IMR-90 (cell line): Measurements from ENCODE around the gene DRC7. TPM values are rescaled to one million over a fixed set of nuclear protein-coding genes. Genes with fewer than 3 reads are reported as not detected.
A peak's percentile ranks its signal among the peaks of the same experiment; 100 is the strongest.

Experiments used
- ATAC-seq: fragments of 200-7000 bp; cut with Tn5 transposase; 2 replicates; pipeline ENCODE4 v1.9.1; 2020; ENCODE audit warnings: low read depth, mild to moderate bottlenecking, moderate library complexity
- BruUV-seq: library from RNA; stranded (reverse); fragments of 400-500 nt; replicated peaks from 2 replicates; lab custom pipeline; 2021; lab: Mats Ljungman, UMichigan
- CTCF ChIA-PET: fragments of 300-600 bp; formaldehyde crosslinking; extraction: SDS; loops from one replicate; lab custom pipeline; 2021; ENCODE audit warnings: antibody characterized with exemption; lab: Yijun Ruan, JAX
- POLR2A ChIA-PET: fragments of 300-600 bp; sonication (Branson Sonifier 250); formaldehyde crosslinking; loops from one replicate; lab custom pipeline; 2022; ENCODE audit warnings: antibody characterized with exemption; ENCODE audit not compliant: unreplicated experiment; lab: Charles Lee
- DNase-seq: peaks from one replicate; pipeline ENCODE4 v3.0.0; 2013
- H2AFZ ChIP-seq: replicated peaks from 2 replicates; pipeline ENCODE3; 2013; ENCODE audit warnings: low read length, mild to moderate bottlenecking; ENCODE audit not compliant: poor library complexity
- H2AK5ac ChIP-seq: 2 replicates; pipeline ENCODE4 v1.6.1; 2013; ENCODE audit warnings: low read depth, low read length, inconsistent platforms
- H2AK9ac ChIP-seq: replicated peaks from 2 replicates; pipeline ENCODE3; 2013; ENCODE audit warnings: mild to moderate bottlenecking, low read depth, low read length, moderate library complexity; ENCODE audit not compliant: poor library complexity
- H2BK120ac ChIP-seq: 2 replicates; pipeline ENCODE4 v1.6.1; 2013; ENCODE audit warnings: low read depth, low read length, inconsistent platforms
- H2BK15ac ChIP-seq: 3 replicates; pipeline ENCODE4 v1.6.1; 2013; ENCODE audit warnings: low read depth, low read length, inconsistent platforms
- H2BK20ac ChIP-seq: 2 replicates; pipeline ENCODE4 v1.6.1; 2013; ENCODE audit warnings: low read depth, mild to moderate bottlenecking, inconsistent platforms, low read length, moderate library complexity
- H2BK5ac ChIP-seq: 2 replicates; pipeline ENCODE4 v1.6.1; 2013; ENCODE audit warnings: mild to moderate bottlenecking, low read depth, low read length, inconsistent platforms; ENCODE audit not compliant: poor library complexity, severe bottlenecking
- H3K14ac ChIP-seq: replicated peaks from 2 replicates; pipeline ENCODE4 v1.6.1; 2013; ENCODE audit warnings: low read depth, low read length, inconsistent platforms
- H3K18ac ChIP-seq: 2 replicates; pipeline ENCODE4 v1.6.1; 2013; ENCODE audit warnings: low read depth, low read length, control low read depth
- H3K23ac ChIP-seq: 2 replicates; pipeline ENCODE4 v1.6.1; 2013; ENCODE audit warnings: low read depth, low read length, inconsistent platforms
- H3K27ac ChIP-seq: 2 replicates; pipeline ENCODE4 v1.5.1; 2013; ENCODE audit warnings: mild to moderate bottlenecking, control low read depth, low read length; ENCODE audit not compliant: insufficient read depth
- H3K27me3 ChIP-seq: 2 replicates; pipeline ENCODE4 v1.6.1; 2013; ENCODE audit warnings: low read length; ENCODE audit not compliant: control insufficient read depth, insufficient read depth
- H3K36me3 ChIP-seq: 2 replicates; pipeline ENCODE4 v1.6.1; 2013; ENCODE audit warnings: low read length, mixed read lengths; ENCODE audit not compliant: control insufficient read depth, insufficient read depth
- H3K4ac ChIP-seq: 2 replicates; pipeline ENCODE4 v1.6.1; 2013; ENCODE audit warnings: low read depth, low read length, inconsistent platforms
- H3K4me1 ChIP-seq: 2 replicates; pipeline ENCODE4 v1.6.1; 2013; ENCODE audit warnings: low read length, mixed read lengths; ENCODE audit not compliant: control insufficient read depth, insufficient read depth
- H3K4me2 ChIP-seq: 2 replicates; pipeline ENCODE4 v1.6.1; 2013; ENCODE audit warnings: low read depth, mild to moderate bottlenecking, control low read depth, low read length, moderate library complexity
- H3K4me3 ChIP-seq: 2 replicates; pipeline ENCODE4 v1.5.1; 2013; ENCODE audit warnings: low read depth, mild to moderate bottlenecking, control low read depth, low read length, moderate library complexity; ENCODE audit not compliant: insufficient read depth
- H3K56ac ChIP-seq: 2 replicates; pipeline ENCODE4 v1.6.1; 2013; ENCODE audit warnings: low read length, inconsistent platforms; ENCODE audit not compliant: insufficient read depth; ENCODE audit errors: extremely low read depth
- H3K79me1 ChIP-seq, 2 experiments: 2 replicates each; pipeline ENCODE4 v1.6.1; 2013; ENCODE audit warnings: low read length in 2 of 2, inconsistent platforms in 1 of 2, low read depth in 1 of 2
- H3K9ac ChIP-seq: 2 replicates; pipeline ENCODE4 v1.6.1; 2013; ENCODE audit warnings: low read depth, low read length, control low read depth
- H3K9me1 ChIP-seq: 2 replicates; pipeline ENCODE4 v1.6.1; 2013; ENCODE audit warnings: low read length, inconsistent platforms; ENCODE audit not compliant: insufficient read depth
- H3K9me3 ChIP-seq: 2 replicates; pipeline ENCODE4 v1.6.1; 2013; ENCODE audit warnings: low read length; ENCODE audit not compliant: control insufficient read depth, insufficient read depth
- H4K20me1 ChIP-seq: 2 replicates; pipeline ENCODE4 v1.6.1; 2013; ENCODE audit warnings: low read length, inconsistent platforms; ENCODE audit not compliant: insufficient read depth
- H4K5ac ChIP-seq: 2 replicates; pipeline ENCODE4 v1.6.1; 2013; ENCODE audit warnings: mild to moderate bottlenecking, low read depth, low read length, control low read depth
- H4K8ac ChIP-seq, 2 experiments: 2 replicates each; pipeline ENCODE4 v1.6.1; 2013; ENCODE audit warnings: low read depth in 2 of 2, low read length in 2 of 2, control low read depth in 1 of 2, inconsistent platforms in 1 of 2
- H4K91ac ChIP-seq: 2 replicates; pipeline ENCODE4 v1.6.1; 2013; ENCODE audit warnings: low read depth, low read length, inconsistent platforms; ENCODE audit not compliant: insufficient read depth
- BHLHE40 ChIP-seq: fragments of 150-350 bp; IDR thresholded peaks from 2 replicates; pipeline ENCODE4 v1.6.1; 2016; ENCODE audit warnings: mild to moderate bottlenecking, low read depth, low read length
- CEBPB ChIP-seq: IDR thresholded peaks from 2 replicates; pipeline ENCODE4 v1.6.1; 2012; ENCODE audit warnings: low read depth, low read length, improper control_type of control experiment
- CHD1 ChIP-seq: IDR thresholded peaks from 2 replicates; pipeline ENCODE4 v1.6.1; 2012; ENCODE audit warnings: low read depth, low read length, improper control_type of control experiment
- FOS ChIP-seq: fragments of 150-350 bp; IDR thresholded peaks from 2 replicates; pipeline ENCODE4 v1.6.1; 2016; ENCODE audit warnings: low read depth, low read length
- MAFK ChIP-seq: IDR thresholded peaks from 2 replicates; pipeline ENCODE4 v1.6.1; 2012; ENCODE audit warnings: low read depth, low read length, improper control_type of control experiment
- MAZ ChIP-seq: IDR thresholded peaks from 2 replicates; pipeline ENCODE4 v1.6.1; 2012; ENCODE audit warnings: low read depth, mild to moderate bottlenecking, low read length, improper control_type of control experiment, moderate library complexity, borderline replicate concordance
- MXI1 ChIP-seq: IDR thresholded peaks from 2 replicates; pipeline ENCODE4 v1.6.1; 2012; ENCODE audit warnings: low read depth, mild to moderate bottlenecking, low read length, moderate library complexity, borderline replicate concordance
- NFE2L2 ChIP-seq: fragments of 150-350 bp; IDR thresholded peaks from 2 replicates; pipeline ENCODE4 v1.6.1; 2016; ENCODE audit warnings: low read depth, mild to moderate bottlenecking, low read length
- POLR2A ChIP-seq: IDR thresholded peaks from 2 replicates; pipeline ENCODE4 v1.6.1; 2012; ENCODE audit warnings: mild to moderate bottlenecking, low read depth, low read length
- RAD21 ChIP-seq: IDR thresholded peaks from 2 replicates; pipeline ENCODE4 v1.6.1; 2012; ENCODE audit warnings: low read length, improper control_type of control experiment
- RCOR1 ChIP-seq: IDR thresholded peaks from 2 replicates; pipeline ENCODE4 v1.6.1; 2012; ENCODE audit warnings: mild to moderate bottlenecking, low read length, improper control_type of control experiment; ENCODE audit not compliant: insufficient replicate concordance
- RFX5 ChIP-seq: IDR thresholded peaks from 2 replicates; pipeline ENCODE4 v1.8.0; 2012; ENCODE audit warnings: low read depth, mild to moderate bottlenecking, low read length, moderate library complexity
- SMC3 ChIP-seq: fragments of 150-350 bp; IDR thresholded peaks from 2 replicates; pipeline ENCODE4 v1.6.1; 2016; ENCODE audit warnings: low read depth, mild to moderate bottlenecking, antibody characterized with exemption, low read length, moderate library complexity
- WGBS, 2 experiments: methylation state at CpG; one replicate each; pipeline versions ENCODE4 v1.1.5 to v1.1.7; 2013; ENCODE audit warnings: missing lambda C conversion rate in 2 of 2; ENCODE audit not compliant: insufficient read length in 1 of 2; ENCODE audit errors: extremely low coverage in 2 of 2; 5-methylcytosine and 5-hydroxymethylcytosine counted together
- dilution Hi-C: fragments of 300-500 bp; cut with HindIII; formaldehyde crosslinking; loops from one replicate; pipeline ENCODE4 v1.14.3; 2018; ENCODE audit warnings: low sequenced_read_pairs; ENCODE audit not compliant: unreplicated experiment
- in situ Hi-C: fragments of 300-500 bp; cut with MboI; formaldehyde crosslinking; loops from 3 replicates; pipeline ENCODE4 v1.14.3; 2019; ENCODE audit warnings: low sequenced_read_pairs, inconsistent platforms, mixed read lengths
- intact Hi-C: fragments of 100-400 bp; cut with micrococcal nuclease; formaldehyde crosslinking; loops from 2 replicates; pipeline ENCODE4 v1.10.0; 2022
- polyA plus RNA-seq, 3 experiments: library from polyadenylated mRNA; depleted of rRNA; stranded (reverse); fragments of >200 nt; gene quantifications; 2 replicates each; pipeline ENCODE4 v1.2.3, GENCODE V29; 2012; ENCODE audit warnings: low replicate concordance in 1 of 3
- total RNA-seq: library from RNA; depleted of rRNA; stranded (reverse); fragments of >200 nt; gene quantifications from 2 replicates; pipeline ENCODE4 v1.2.3, GENCODE V29; 2012
- TF ChIP-seq, protein P1 (sequence below): fragments of 150-350 bp; IDR thresholded peaks from 2 replicates; pipeline ENCODE4 v1.6.1; 2016; ENCODE audit warnings: low read depth, mild to moderate bottlenecking, low read length, moderate library complexity, borderline replicate concordance
- TF ChIP-seq, protein P2 (sequence below): conservative IDR thresholded peaks from 2 replicates; pipeline ENCODE4 v1.5.1; 2012; ENCODE audit warnings: mild to moderate bottlenecking, low read depth, low read length, improper control_type of control experiment
- TF ChIP-seq, protein P3 (sequence below): fragments of 150-350 bp; IDR thresholded peaks from 2 replicates; pipeline ENCODE4 v1.6.1; 2017; ENCODE audit warnings: mild to moderate bottlenecking, antibody characterized with exemption, low read length, low read depth

Gene DRC7
- total and polyA plus RNA-seq, 2 of the 4 experiments (the other 2 are of a cell fraction) = not detected

DNA sequence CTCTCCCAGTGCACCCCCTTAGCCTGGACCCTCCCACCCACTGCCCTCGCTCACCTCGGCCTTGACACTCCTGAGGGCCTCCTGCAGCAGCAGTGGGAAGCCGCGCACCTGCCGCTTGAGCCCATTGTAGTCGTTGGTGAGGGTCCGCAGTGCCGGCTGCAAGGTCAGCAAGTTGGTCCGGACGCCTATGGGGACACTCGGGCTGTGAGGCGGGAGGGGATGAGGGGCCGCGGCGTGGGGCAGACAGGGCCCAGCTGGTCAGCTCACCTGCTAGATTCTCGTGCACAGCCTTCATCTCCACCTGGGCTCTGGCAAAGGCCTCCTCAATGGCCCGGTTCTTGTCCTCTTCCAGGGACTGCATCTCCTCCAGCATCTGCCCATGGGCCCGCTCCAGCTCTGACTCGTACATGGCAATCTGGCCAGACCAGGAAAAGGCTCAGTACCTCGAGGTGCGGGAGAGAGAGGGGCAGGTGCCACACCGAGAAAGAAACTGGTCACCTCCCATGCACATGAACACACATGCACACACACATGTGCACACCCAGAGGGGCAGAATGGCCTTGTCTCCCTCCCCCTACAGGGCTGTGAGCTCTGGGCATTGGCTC lies 75.0 kb downstream of the DRC7 start:
- dilution Hi-C loops = no loop called here
- H3K27me3 ChIP-seq = no peaks in the 10 kb centered on the region

More for the DNA sequence above, 75.0 kb downstream of the DRC7 start:
- Histone ChIP-seq H3K4me2 (no peak overlapping the region), H2BK20ac (no peak overlapping the region), H3K27ac (no peak overlapping the region), H3K23ac (no peak overlapping the region), H3K9me1 (no peaks in the 10 kb centered on the region; the same call in 1 of the 2 replicates), H2BK5ac (no peak overlapping the region), H2AK5ac (no peak overlapping the region), H3K9ac (no peak overlapping the region), H3K14ac (no peak overlapping the region), H2BK15ac (no peak overlapping the region), H3K36me3 (peaks cover 50% of the 10 kb centered on the region), H2BK120ac (no peak overlapping the region), H3K56ac (no peak overlapping the region), H3K4me3 (no peak overlapping the region), H3K9me3 (no peaks in the 10 kb centered on the region), H3K4me1 (peaks cover 6% of the 10 kb centered on the region), H4K20me1 (peaks cover 15% of the 10 kb centered on the region), H2AFZ (no peak overlapping the region), H3K4ac (no peak overlapping the region), H4K5ac (no peak overlapping the region), H2AK9ac (peak overlapping the region; percentile 61), H3K79me1 (peaks cover 8 to 46% of the 10 kb centered on the region in 2 experiments), H3K18ac (no peak overlapping the region), H4K8ac (no peak overlapping the region), H4K91ac (no peak overlapping the region)
- no peak for ATAC-seq
- CTCF ChIA-PET = no interaction called here
- BruUV-seq = no TSS peak
- TF ChIP-seq NFE2L2 (no peak), CEBPB (no peak), RAD21 (no peak), MAFK (no peak), FOS (no peak), SMC3 (no peak), RFX5 (no peak), CHD1 (no peak), RCOR1 (no peak), MAZ (no peak), POLR2A (no peak), BHLHE40 (no peak), MXI1 (no peak)
- TF ChIP-seq, protein P1, sequence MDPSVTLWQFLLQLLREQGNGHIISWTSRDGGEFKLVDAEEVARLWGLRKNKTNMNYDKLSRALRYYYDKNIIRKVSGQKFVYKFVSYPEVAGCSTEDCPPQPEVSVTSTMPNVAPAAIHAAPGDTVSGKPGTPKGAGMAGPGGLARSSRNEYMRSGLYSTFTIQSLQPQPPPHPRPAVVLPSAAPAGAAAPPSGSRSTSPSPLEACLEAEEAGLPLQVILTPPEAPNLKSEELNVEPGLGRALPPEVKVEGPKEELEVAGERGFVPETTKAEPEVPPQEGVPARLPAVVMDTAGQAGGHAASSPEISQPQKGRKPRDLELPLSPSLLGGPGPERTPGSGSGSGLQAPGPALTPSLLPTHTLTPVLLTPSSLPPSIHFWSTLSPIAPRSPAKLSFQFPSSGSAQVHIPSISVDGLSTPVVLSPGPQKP = no peak
- TF ChIP-seq, protein P2, sequence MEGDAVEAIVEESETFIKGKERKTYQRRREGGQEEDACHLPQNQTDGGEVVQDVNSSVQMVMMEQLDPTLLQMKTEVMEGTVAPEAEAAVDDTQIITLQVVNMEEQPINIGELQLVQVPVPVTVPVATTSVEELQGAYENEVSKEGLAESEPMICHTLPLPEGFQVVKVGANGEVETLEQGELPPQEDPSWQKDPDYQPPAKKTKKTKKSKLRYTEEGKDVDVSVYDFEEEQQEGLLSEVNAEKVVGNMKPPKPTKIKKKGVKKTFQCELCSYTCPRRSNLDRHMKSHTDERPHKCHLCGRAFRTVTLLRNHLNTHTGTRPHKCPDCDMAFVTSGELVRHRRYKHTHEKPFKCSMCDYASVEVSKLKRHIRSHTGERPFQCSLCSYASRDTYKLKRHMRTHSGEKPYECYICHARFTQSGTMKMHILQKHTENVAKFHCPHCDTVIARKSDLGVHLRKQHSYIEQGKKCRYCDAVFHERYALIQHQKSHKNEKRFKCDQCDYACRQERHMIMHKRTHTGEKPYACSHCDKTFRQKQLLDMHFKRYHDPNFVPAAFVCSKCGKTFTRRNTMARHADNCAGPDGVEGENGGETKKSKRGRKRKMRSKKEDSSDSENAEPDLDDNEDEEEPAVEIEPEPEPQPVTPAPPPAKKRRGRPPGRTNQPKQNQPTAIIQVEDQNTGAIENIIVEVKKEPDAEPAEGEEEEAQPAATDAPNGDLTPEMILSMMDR = no peak
- TF ChIP-seq, protein P3, sequence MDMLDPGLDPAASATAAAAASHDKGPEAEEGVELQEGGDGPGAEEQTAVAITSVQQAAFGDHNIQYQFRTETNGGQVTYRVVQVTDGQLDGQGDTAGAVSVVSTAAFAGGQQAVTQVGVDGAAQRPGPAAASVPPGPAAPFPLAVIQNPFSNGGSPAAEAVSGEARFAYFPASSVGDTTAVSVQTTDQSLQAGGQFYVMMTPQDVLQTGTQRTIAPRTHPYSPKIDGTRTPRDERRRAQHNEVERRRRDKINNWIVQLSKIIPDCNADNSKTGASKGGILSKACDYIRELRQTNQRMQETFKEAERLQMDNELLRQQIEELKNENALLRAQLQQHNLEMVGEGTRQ = no peak
- no peak for DNase-seq
- in situ Hi-C loops (no loop called here), intact Hi-C loops (no loop called here)
- 90% methylated on average over 12 of the region's 22 CpGs; no CpG with 5 or more reads in 1 of the 2 experiments for WGBS, 2 experiments
- POLR2A ChIA-PET = no interaction called here
